ENCODE results near the gene MAP4K4.

Gene MAP4K4

DNA sequence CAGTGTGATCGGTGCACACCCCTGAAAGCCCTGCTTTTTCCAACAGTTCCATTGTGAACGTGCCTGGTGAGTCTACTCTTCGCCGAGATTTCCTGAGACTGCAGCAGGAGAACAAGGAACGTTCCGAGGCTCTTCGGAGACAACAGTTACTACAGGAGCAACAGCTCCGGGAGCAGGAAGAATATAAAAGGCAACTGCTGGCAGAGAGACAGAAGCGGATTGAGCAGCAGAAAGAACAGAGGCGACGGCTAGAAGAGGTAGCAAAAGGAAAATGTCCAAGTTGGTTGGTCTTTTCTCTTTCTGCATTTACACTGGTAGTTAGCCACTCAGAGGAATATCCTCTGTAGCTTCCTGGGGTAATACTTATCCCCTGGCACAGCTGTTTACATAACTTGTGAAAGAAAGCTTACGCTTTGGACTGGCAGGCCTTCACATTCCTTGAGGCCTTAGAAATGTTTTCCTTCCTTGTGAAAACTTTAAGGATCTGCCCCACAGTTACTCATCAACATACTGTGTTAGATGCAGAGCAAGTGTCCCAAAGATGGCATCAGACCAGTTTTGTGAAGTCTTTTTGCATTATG lies 146.6 kb downstream of the MAP4K4 start:
- no peak for DNase-seq

DNA sequence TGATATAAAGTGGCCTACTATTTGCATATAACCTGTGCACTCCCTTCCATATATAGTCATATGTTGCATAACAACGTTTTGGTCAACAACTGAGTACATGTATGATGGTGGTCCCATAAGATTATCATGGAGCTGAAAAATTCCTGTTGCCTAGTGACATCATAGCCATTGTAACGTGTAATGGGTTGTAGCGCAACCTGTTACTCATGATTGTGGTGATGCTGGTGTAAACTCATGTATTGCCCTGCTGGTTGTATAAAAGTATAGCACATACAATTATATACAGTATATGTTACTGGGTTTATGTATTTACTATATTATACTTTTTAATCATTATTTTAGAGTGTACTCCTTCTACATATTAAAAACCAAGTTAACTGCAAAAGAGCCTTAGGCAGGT lies 149.5 kb downstream of the MAP4K4 start:
- DNase-seq = no peak

DNA sequence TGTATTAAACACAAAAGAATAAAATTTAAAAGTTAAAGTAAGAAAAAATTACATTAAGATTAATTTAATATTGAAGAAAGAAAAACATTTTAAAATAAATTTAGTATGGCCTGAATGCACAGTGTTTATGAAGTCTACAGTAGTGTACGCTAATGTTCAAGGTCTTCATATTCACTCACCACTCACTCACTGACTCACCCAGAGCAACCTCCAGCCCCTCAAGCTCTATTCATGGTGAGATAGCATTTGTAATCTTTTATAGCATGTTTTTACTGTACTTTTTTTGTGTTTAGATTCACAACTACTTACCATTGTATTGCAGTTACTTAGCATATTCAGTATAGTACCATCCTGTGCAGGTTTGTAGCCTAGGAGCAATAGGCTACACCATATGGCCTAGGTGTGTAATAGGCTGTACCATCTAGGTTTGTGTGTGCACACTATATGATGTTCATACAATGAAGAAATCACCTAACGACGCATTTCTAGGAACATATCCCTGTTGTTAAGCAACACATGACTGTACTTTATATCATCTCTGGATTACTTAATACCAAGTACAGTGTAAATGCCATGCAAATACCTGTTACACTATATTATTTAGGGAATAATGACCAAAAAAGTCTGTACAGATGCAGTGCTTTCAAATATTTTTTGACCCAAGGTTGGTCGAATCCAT lies 150.3 kb downstream of the MAP4K4 start:
- DNase-seq = no peak

DNA sequence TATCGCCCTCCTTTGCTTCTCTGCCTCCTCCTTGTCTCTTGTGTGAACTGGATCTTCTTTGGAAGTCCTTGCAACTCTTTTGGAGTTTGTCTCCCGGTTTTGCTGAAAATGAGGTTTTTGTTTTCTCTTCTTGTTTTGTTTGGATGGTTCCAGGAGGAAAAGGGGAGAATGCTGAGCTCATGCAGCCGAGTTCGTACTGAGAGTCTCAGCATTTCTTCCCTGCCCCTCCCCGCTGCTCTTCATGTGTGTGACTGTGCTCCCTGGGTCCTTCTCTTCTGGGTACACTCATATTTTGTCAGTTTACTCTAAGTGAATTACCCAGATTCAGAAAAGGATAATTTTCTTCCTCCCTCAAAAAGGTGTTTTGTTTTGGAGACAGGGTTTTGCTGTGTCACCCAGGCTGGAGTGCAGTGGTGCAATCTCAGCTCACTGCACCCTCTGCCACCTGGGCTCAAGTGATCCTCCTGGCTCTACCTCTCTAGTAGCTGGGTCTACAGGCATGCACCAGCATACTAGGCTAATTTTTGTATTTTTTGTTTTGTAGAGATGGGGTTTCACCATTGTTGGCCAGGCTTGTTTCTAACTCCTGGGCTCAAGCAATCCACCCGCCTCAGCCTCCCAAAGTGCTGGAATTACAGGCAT lies 151.4 kb downstream of the MAP4K4 start:
- DNase-seq = no peak

DNA sequence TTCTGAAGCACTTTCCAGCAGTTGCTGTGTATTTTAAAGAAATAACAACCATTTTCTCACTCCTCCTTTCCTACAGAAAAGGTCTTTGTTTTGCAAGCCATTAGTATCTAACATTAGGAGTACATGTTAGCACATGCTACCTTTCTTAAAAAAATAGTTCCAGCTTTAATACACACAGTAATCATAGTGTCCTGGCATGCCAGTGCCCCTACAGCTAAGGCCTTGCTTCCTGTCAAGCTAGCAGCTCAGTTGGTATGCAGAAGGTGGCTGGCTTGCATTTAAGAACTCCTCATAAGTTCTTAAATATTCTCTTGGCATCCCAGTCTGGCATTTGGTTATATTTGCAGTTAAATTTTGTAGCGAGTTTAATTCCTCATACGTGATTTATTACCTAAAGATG lies 152.9 kb downstream of the MAP4K4 start:
- no peak for DNase-seq

- no peak for DNase-seq
These were observed 153.5 kb downstream of the MAP4K4 start for GRCh38 chr2:101850991-101851390.

DNA sequence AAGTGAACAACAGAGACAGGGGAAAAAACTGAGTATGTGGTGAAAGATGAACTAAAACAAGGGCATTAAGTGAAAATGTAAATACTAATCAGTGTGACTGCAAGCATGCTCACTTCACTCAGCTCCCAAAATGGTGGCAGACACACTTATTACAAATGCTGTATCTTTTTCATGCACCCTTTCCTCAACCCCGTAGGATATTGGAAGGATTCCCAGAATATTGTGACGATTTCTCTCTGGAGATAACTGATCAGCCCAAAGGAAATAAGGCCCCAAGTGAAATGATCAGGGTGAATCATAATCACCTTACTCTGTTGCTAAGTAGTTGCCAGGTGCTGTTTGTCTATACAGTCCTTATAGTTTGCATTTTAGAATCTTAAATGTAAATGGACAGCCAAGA lies 155.3 kb downstream of the MAP4K4 start:
- DNase-seq = no peak

- DNase-seq = no peak
These were observed 157.4 kb downstream of the MAP4K4 start for GRCh38 chr2:101854877-101855276.

DNA sequence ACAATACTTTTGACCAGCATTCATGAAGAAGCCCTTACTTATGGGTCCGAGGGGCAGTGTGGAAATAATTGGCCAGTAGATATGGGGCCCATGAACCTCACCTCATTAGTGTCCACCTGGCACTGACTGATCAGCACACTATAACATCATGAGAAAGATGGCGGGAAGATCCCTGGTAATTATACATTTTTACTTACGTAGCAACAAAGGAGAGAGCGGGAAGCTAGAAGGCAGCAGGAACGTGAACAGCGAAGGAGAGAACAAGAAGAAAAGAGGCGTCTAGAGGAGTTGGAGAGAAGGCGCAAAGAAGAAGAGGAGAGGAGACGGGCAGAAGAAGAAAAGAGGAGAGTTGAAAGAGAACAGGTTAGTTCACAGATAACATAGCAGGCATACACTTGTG lies 158.3 kb downstream of the MAP4K4 start:
- no peak for DNase-seq

DNA sequence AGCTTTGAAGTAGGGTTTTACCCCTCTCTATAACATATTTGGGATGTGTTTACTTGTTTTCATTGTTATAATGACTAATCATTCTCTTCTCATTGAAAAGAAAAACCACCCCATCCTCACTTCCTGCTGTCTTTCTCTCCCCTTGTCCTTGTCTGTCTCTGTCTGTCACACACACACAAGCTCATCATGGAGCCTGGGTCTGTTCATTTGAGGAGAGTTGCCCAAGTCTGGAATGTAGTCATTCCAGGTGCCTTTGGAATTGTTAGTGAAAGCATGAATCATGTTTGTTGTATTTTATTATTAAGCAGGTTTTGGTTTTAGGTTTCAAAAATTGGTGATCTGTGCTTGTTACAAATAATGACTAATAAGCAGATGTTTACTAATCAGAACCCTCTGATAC lies 160.7 kb downstream of the MAP4K4 start:
- DNase-seq = no peak

- no peak for DNase-seq
These were observed 161.4 kb downstream of the MAP4K4 start for GRCh38 chr2:101858910-101859309.

DNA sequence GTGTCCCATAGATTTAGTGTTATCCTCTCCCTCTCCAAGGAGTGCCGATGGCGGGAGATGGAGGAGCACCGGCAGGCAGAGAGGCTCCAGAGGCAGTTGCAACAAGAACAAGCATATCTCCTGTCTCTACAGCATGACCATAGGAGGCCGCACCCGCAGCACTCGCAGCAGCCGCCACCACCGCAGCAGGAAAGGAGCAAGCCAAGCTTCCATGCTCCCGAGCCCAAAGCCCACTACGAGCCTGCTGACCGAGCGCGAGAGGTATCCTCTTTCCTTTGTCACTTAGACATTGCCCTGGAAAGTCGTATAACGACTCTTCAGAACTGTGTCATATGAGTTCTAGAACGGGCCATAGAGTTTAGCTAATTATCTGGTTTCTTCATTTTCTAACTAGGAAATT lies 162.1 kb downstream of the MAP4K4 start:
- DNase-seq = no peak

DNA sequence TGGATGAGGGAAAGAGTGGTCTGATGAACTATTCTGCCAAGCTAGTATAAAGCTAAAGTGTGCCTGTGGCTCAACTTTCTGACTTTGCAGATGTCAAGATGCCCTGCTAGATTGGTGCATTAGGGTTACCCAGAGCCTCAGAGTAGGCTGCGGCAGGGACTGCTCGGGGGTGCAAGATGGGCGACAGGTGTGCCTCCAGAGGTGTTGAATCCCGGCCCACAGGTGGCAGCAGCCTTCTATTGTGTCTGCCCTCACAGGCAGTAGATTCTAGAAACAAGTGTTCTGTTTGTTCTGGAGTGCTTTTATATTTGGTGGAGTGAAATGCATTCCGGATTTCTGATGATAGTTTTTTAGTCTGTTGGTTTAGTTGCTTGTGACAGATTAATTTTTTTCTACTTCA lies 162.7 kb downstream of the MAP4K4 start:
- no peak for DNase-seq

- no peak for DNase-seq
These were observed 163.3 kb downstream of the MAP4K4 start for GRCh38 chr2:101860782-101861181.

DNA sequence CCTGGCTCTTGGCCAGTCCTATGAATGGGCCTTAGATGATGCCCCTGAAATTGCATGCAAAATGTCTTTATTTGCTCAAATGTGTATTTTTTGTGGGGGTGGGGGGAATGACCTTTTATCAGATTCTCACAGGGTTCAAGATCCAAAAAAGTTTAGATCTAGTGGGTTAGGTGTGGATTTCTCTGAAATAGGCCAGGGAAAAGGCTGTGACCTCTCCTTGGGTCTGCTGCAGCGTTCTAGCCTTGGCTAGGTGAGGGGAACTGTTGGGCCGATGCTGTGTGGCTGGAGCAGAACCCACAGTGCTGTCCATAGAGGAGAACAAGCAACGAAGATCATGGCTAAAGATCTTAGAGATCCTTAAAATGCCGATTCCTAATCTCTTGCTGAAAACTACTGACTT lies 163.9 kb downstream of the MAP4K4 start:
- no peak for DNase-seq

DNA sequence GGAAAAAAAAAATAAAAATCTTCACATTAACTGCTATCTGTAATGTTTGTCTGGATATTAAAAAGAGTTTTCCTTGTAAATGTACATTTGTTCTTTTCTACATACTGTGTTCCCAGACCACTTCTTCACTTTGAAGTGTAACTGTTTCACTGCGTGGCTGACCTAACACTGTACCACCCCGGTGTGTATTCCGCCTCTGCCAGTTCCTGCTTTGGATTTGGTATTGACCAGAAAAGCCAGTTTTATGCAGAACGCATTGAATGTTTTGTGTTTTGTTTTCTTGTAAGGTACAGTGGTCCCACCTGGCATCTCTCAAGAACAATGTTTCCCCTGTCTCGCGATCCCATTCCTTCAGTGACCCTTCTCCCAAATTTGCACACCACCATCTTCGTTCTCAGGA lies 166.0 kb downstream of the MAP4K4 start:
- DNase-seq = no peak

GRCh38 chr2:101864426-101864825 lies 166.9 kb downstream of the MAP4K4 start:
- DNase-seq = no peak

- DNase-seq = no peak
These were observed 171.0 kb downstream of the MAP4K4 start for GRCh38 chr2:101868525-101868924.

DNA sequence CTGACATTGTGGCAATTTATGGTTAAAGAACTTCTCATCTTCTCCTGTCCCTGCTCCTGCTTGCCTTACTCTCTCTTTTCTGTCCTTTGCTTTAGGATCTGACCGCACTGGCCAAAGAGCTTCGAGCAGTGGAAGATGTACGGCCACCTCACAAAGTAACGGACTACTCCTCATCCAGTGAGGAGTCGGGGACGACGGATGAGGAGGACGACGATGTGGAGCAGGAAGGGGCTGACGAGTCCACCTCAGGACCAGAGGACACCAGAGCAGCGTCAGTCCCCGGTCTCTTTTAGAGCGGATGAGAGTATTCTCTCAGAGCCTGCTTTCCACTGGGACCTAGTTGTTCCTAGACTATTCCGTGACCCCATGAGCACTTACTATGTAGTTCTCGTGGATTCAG lies 172.0 kb downstream of the MAP4K4 start:
- DNase-seq = no peak

- no peak for DNase-seq
These were observed 172.9 kb downstream of the MAP4K4 start for GRCh38 chr2:101870444-101870843.

- DNase-seq = no peak
These were observed 174.0 kb downstream of the MAP4K4 start for GRCh38 chr2:101871480-101871879.

DNA sequence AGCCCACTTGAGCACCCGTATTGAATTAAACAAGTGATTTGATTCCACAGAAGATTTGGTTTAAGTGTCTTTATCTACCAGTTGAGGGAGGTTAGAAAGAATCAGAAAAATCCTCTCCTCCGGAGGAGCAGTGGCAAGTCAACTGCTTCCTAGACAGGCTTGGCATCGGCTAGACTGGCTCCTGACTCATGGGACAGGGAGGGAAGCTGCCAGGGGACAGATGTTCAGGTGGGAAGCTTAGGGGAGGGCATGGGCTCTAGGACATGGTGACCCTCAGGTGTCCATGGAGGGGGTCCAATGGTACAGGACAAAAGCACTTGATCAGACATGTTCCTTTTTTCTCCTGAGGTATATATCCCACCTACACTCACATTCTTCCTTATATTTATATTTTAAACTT lies 175.0 kb downstream of the MAP4K4 start:
- no peak for DNase-seq

- DNase-seq = no peak
These were observed 176.0 kb downstream of the MAP4K4 start for GRCh38 chr2:101873543-101873942.

DNA sequence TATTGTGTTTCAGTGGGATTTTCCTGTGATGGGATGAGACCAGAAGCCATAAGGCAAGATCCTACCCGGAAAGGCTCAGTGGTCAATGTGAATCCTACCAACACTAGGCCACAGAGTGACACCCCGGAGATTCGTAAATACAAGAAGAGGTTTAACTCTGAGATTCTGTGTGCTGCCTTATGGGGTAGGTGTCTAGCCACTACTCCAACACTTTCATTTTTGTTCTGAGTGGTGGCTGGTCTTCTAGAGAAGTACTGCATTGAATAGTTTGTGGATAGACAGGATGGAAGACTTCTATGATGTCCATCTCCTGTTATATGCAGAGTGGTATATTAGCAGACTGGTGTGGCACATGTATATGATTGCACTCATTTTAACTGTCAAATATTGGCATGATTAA lies 176.6 kb downstream of the MAP4K4 start:
- no peak for DNase-seq

DNA sequence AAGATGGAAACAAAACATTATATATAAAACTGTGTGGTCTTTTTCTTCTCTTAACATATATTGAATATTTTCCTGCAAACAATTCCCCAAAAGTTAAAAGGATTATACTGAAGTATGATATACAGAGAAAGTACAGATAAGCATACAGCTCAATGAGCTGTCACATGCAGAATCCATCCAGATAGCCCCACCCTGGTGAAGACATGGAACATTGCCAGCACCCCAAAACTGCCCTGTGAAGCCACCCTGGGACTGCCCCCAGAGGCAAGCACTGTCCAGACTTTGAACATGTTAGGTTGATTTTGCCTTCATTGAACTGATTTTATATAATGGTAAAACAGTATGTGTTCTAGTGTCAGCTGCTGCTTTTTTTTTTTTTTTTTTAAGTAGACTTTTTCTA lies 182.0 kb downstream of the MAP4K4 start:
- DNase-seq = no peak

Data from CD4-positive, alpha-beta T cell treated with Interleukin-4 for 1 hour (primary cell).